Endodermal cell (in vitro differentiated cells): Measurements from ENCODE around the gene EIF3A. TPM values are rescaled to one million over a fixed set of nuclear protein-coding genes. Genes with fewer than 3 reads are reported as not detected.

Source experiments
- DNase-seq: peaks from one replicate; pipeline ENCODE4 v3.0.0-alpha.2; 2017
- H3K27ac ChIP-seq: 2 replicates; pipeline ENCODE4 v1.5.1; 2013; ENCODE audit warnings: mild to moderate bottlenecking, low read depth, low read length, moderate library complexity
- H3K27me3 ChIP-seq: 2 replicates; pipeline ENCODE4 v1.6.1; 2013; ENCODE audit warnings: mild to moderate bottlenecking, low read length, moderate library complexity; ENCODE audit not compliant: insufficient read depth, control insufficient read depth, poor library complexity, severe bottlenecking
- H3K36me3 ChIP-seq: 2 replicates; pipeline ENCODE4 v1.7.0; 2013; ENCODE audit warnings: mild to moderate bottlenecking, low read length, moderate library complexity; ENCODE audit not compliant: control insufficient read depth, insufficient read depth
- H3K4me1 ChIP-seq: one replicate; pipeline ENCODE4 v1.7.0; 2013; ENCODE audit warnings: low read length; ENCODE audit not compliant: control insufficient read depth, insufficient read depth
- H3K4me3 ChIP-seq: 2 replicates; pipeline ENCODE4 v1.5.1; 2013; ENCODE audit warnings: mild to moderate bottlenecking, low read length, moderate library complexity
- H3K9ac ChIP-seq: 2 replicates; pipeline ENCODE4 v1.6.1; 2013; ENCODE audit warnings: mild to moderate bottlenecking, low read length, moderate library complexity; ENCODE audit not compliant: poor library complexity, severe bottlenecking; ENCODE audit errors: extremely low read depth
- H3K9me3 ChIP-seq: 2 replicates; pipeline ENCODE4 v1.6.1; 2013; ENCODE audit warnings: mild to moderate bottlenecking, low read length, moderate library complexity; ENCODE audit not compliant: control insufficient read depth
- H3K27ac Mint-ChIP-seq: 2 replicates; pipeline ENCODE4 v1.8.0; 2020; ENCODE audit warnings: mixed read lengths
- H3K27me3 Mint-ChIP-seq: 2 replicates; pipeline ENCODE4 v1.8.0; 2021; ENCODE audit warnings: mild to moderate bottlenecking, mixed read lengths; ENCODE audit not compliant: insufficient read depth
- H3K36me3 Mint-ChIP-seq: 2 replicates; pipeline ENCODE4 v1.8.0; 2020; ENCODE audit warnings: low read depth, mixed read lengths
- H3K4me1 Mint-ChIP-seq: 2 replicates; pipeline ENCODE4 v1.8.0; 2020; ENCODE audit warnings: mixed read lengths
- H3K4me3 Mint-ChIP-seq: 2 replicates; pipeline ENCODE4 v1.8.0; 2020; ENCODE audit warnings: mild to moderate bottlenecking, moderate library complexity, mixed read lengths
- H3K9me3 Mint-ChIP-seq: 2 replicates; pipeline ENCODE4 v1.8.0; 2020; ENCODE audit warnings: mild to moderate bottlenecking, mixed read lengths
- CTCF ChIP-seq: fragments of 200-600 bp; sonication (generic); conservative IDR thresholded peaks from 2 replicates; pipeline ENCODE4 v1.5.0; 2021; ENCODE audit warnings: antibody characterized with exemption, mild to moderate bottlenecking
- WGBS, 2 experiments: methylation state at CpG; one replicate each; pipeline versions ENCODE4 v1.1.5 to v1.1.7; 2013; ENCODE audit warnings: missing lambda C conversion rate in 2 of 2, mixed read lengths in 1 of 2; ENCODE audit not compliant: insufficient coverage in 1 of 2, insufficient read length in 1 of 2; 5-methylcytosine and 5-hydroxymethylcytosine counted together
- total RNA-seq, 2 donors: library from RNA; stranded (reverse); fragmentation: NEBNext Ultra II Directional in 1 of 2; extraction: Animal tissue kit (Norgen Biotek cat#: 25700) in 1 of 2; gene quantifications; 2 replicates in 1 of 2; 3 replicates in 1 of 2; pipeline ENCODE4 v1.2.1, GENCODE V29; 2021

The EIF3A gene
- total RNA-seq, 2 donors from 2014 or later, result 134 to 144 TPM

- Histone ChIP-seq H3K36me3 (peaks cover 99% of the 10 kb centered on the region), H3K27ac (no peak overlapping the region), H3K4me3 (no peak overlapping the region), H3K4me1 (no peaks in the 10 kb centered on the region), H3K9me3 (no peaks in the 10 kb centered on the region), H3K27me3 (no peaks in the 10 kb centered on the region), H3K9ac (no peak overlapping the region)
- no peak for TF ChIP-seq CTCF
- peak; percentile 36 for DNase-seq
- Mint-ChIP-seq H3K36me3 (peaks cover 88% of the 10 kb centered on the region), H3K27me3 (no peaks in the 10 kb centered on the region), H3K4me1 (no peaks in the 10 kb centered on the region), H3K9me3 (no peaks in the 10 kb centered on the region), H3K27ac (no peak overlapping the region), H3K4me3 (no peak overlapping the region)
- WGBS, 2 experiments, result 97 to 100% methylated on average over 19 to 26 of the region's 26 CpGs
Measured at GRCh38 chr10:119042169-119042568, 38.4 kb downstream of the EIF3A start.

- no peaks in the 10 kb centered on the region for H3K27me3 Mint-ChIP-seq
- no peak for TF ChIP-seq CTCF
- H3K27ac Mint-ChIP-seq, result no peak overlapping the region
- H3K36me3 ChIP-seq, result peaks cover 99% of the 10 kb centered on the region
- 87 to 95% methylated on average over 4 of the region's 4 CpGs for WGBS, 2 experiments
- H3K36me3 Mint-ChIP-seq, result peaks cover 84% of the 10 kb centered on the region
- H3K4me1 ChIP-seq, result no peaks in the 10 kb centered on the region
- peak; percentile 12 for DNase-seq
- H3K27me3 ChIP-seq, result no peaks in the 10 kb centered on the region
- H3K9ac ChIP-seq, result no peak overlapping the region
- no peaks in the 10 kb centered on the region for H3K4me1 Mint-ChIP-seq
- no peaks in the 10 kb centered on the region for H3K9me3 ChIP-seq
- H3K27ac ChIP-seq, result no peak overlapping the region
- H3K4me3 ChIP-seq, result no peak overlapping the region
- H3K4me3 Mint-ChIP-seq, result no peak overlapping the region
- H3K9me3 Mint-ChIP-seq, result no peaks in the 10 kb centered on the region
Measured at GRCh38 chr10:119041326-119041725, 39.3 kb downstream of the EIF3A start.

- Mint-ChIP-seq H3K4me1 (no peaks in the 10 kb centered on the region), H3K4me3 (no peak overlapping the region), H3K9me3 (no peaks in the 10 kb centered on the region), H3K27me3 (no peaks in the 10 kb centered on the region), H3K36me3 (peaks cover 78% of the 10 kb centered on the region), H3K27ac (peak overlapping the region; percentile 52)
- no peak overlapping the region for H3K4me3 ChIP-seq
- no peak overlapping the region for H3K9ac ChIP-seq
- H3K4me1 ChIP-seq, result no peaks in the 10 kb centered on the region
- H3K27me3 ChIP-seq, result no peaks in the 10 kb centered on the region
- no peak overlapping the region for H3K27ac ChIP-seq
- WGBS, 2 experiments, result 86% methylated on average over 1 of the region's 1 CpG; no CpG with 5 or more reads in 1 of the 2 experiments
- H3K9me3 ChIP-seq, result no peaks in the 10 kb centered on the region
- no peak for DNase-seq
- no peak for TF ChIP-seq CTCF
- H3K36me3 ChIP-seq, result peaks cover 95% of the 10 kb centered on the region
Measured at GRCh38 chr10:119039161-119039560, 41.5 kb downstream of the EIF3A start.
